Endothelial cell (in vitro differentiated cells): Measurements from ENCODE around the gene SLC31A1. TPM values are rescaled to one million over a fixed set of nuclear protein-coding genes. Genes with fewer than 3 reads are reported as not detected.
"Not testable (repeated sequence)": the region's sequence is repeated elsewhere in the genome, so short reads cannot be mapped to it uniquely, and the experiment has no call there.

Source experiments
- DNase-seq: peaks from one replicate; pipeline ENCODE4 v3.0.0; 2021; ENCODE audit warnings: low spot score
- H3K27ac Mint-ChIP-seq: one replicate; pipeline ENCODE4 v1.8.0; 2021; ENCODE audit warnings: mixed read lengths, inconsistent platforms; ENCODE audit not compliant: unreplicated experiment
- H3K27me3 Mint-ChIP-seq: one replicate; pipeline ENCODE4 v1.8.0; 2021; ENCODE audit warnings: mild to moderate bottlenecking, moderate library complexity, mixed read lengths, inconsistent platforms; ENCODE audit not compliant: unreplicated experiment
- H3K36me3 Mint-ChIP-seq: one replicate; pipeline ENCODE4 v1.8.0; 2021; ENCODE audit warnings: mild to moderate bottlenecking, low read depth, mixed read lengths, inconsistent platforms; ENCODE audit not compliant: unreplicated experiment
- H3K4me1 Mint-ChIP-seq: one replicate; pipeline ENCODE4 v1.8.0; 2021; ENCODE audit warnings: mild to moderate bottlenecking, mixed read lengths, inconsistent platforms; ENCODE audit not compliant: unreplicated experiment
- H3K4me3 Mint-ChIP-seq: one replicate; pipeline ENCODE4 v1.8.0; 2021; ENCODE audit warnings: mild to moderate bottlenecking, mixed read lengths, inconsistent platforms; ENCODE audit not compliant: unreplicated experiment
- H3K9me3 Mint-ChIP-seq: one replicate; pipeline ENCODE4 v1.8.0; 2021; ENCODE audit warnings: mixed read lengths, inconsistent platforms; ENCODE audit not compliant: unreplicated experiment
- total RNA-seq: library from RNA; stranded (reverse); fragmentation: NEBNext Ultra II Directional; extraction: Animal tissue kit (Norgen Biotek cat#: 25700); gene quantifications from one replicate; pipeline ENCODE4 v1.2.1, GENCODE V29; 2021; ENCODE audit not compliant: unreplicated experiment
- TF ChIP-seq, protein P1 (sequence below): fragments of 200-600 bp; sonication (generic); IDR thresholded peaks from one replicate; pipeline ENCODE4 v1.5.0; 2021; ENCODE audit warnings: antibody characterized with exemption; ENCODE audit not compliant: unreplicated experiment

The SLC31A1 gene
- total RNA-seq, 1 donor from 2014 or later = 23.2 TPM

DNA sequence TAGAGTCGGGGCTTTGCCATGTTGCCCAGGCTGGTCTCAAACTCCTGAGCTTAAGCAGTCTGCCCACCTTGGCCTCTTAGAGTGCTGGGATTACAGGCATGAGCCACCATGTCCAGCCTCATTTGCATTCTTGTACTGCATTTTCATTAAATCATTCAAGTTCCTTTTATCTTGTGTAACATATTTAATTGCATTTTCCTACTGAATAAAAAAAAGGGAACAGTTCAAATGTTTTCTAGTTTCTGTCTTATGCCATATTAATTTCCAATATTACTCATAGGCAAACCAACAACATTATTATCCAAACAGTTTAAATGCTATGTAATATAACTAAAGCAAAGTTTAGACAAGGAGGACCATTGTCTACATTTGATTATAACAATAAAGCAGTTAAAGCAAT is 6.1 kb downstream of the SLC31A1 start:
- no peak overlapping the region for H3K4me3 Mint-ChIP-seq
- H3K27ac Mint-ChIP-seq = no peak overlapping the region
- H3K4me1 Mint-ChIP-seq = peaks cover 20% of the 10 kb centered on the region
- TF ChIP-seq, protein P1, sequence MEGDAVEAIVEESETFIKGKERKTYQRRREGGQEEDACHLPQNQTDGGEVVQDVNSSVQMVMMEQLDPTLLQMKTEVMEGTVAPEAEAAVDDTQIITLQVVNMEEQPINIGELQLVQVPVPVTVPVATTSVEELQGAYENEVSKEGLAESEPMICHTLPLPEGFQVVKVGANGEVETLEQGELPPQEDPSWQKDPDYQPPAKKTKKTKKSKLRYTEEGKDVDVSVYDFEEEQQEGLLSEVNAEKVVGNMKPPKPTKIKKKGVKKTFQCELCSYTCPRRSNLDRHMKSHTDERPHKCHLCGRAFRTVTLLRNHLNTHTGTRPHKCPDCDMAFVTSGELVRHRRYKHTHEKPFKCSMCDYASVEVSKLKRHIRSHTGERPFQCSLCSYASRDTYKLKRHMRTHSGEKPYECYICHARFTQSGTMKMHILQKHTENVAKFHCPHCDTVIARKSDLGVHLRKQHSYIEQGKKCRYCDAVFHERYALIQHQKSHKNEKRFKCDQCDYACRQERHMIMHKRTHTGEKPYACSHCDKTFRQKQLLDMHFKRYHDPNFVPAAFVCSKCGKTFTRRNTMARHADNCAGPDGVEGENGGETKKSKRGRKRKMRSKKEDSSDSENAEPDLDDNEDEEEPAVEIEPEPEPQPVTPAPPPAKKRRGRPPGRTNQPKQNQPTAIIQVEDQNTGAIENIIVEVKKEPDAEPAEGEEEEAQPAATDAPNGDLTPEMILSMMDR = no peak
- no peaks in the 10 kb centered on the region for H3K27me3 Mint-ChIP-seq
- H3K9me3 Mint-ChIP-seq = no peaks in the 10 kb centered on the region
- no peak for DNase-seq
- no peaks in the 10 kb centered on the region for H3K36me3 Mint-ChIP-seq

DNA sequence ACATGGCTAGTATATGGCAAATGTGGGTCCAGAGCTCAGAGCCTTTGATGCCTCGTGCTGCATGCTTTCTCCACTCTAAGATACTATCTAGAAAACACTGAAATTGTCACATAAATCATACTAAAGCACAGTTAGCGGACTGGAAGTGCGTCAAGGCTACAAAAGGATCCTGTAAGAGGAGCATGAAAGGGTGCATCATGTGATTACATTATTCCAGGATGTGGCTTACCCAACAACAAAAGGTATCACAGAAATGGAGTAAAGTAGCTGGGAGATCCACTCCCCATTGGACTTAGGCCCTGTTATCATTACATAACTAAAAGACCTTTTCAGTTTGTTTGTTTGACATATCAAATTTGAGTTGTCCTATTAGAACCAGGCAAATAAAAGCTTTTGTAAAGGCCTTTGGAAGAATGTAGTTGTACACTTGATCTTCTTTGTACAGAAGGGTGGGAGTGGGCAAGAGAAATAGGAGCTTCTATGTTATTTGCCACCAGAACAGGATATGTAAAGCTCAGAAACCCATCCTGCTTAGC is 6.9 kb downstream of the SLC31A1 start:
- Mint-ChIP-seq H3K27ac (peak overlapping the region; percentile 62), H3K36me3 (no peaks in the 10 kb centered on the region), H3K4me1 (peaks cover 24% of the 10 kb centered on the region), H3K27me3 (no peaks in the 10 kb centered on the region), H3K9me3 (no peaks in the 10 kb centered on the region), H3K4me3 (no peak overlapping the region)
- no peak for DNase-seq
- TF ChIP-seq, protein P1 = no peak

DNA sequence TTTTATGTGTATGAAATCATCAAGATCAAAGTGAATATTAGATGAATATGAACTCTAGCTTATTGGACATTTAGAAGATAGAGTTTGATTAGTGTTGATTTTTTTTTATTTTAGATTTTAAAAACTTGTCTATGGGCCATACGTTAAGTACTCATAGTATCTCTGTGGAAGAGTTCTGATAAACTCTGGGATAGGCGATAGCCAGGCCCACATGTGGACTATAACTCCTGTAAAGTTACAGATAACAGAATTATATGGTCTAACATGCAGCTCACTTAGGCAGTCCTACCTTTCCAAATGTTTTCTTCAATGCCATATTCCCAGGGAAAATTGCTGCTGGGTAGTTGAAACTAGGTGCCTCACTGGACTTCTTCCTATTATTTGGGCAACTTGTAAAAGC is 10.4 kb downstream of the SLC31A1 start:
- H3K36me3 Mint-ChIP-seq = no peaks in the 10 kb centered on the region
- TF ChIP-seq, protein P1 = no peak
- H3K9me3 Mint-ChIP-seq = no peaks in the 10 kb centered on the region
- peaks cover 32% of the 10 kb centered on the region for H3K4me1 Mint-ChIP-seq
- DNase-seq = no peak
- no peak overlapping the region for H3K27ac Mint-ChIP-seq
- H3K27me3 Mint-ChIP-seq = no peaks in the 10 kb centered on the region
- no peak overlapping the region for H3K4me3 Mint-ChIP-seq

GRCh38 chr9:113235701-113236255 is 14.4 kb downstream of the SLC31A1 start:
- H3K27me3 Mint-ChIP-seq, DNase-seq, H3K4me3 Mint-ChIP-seq, H3K27ac Mint-ChIP-seq, H3K36me3 Mint-ChIP-seq, H3K9me3 Mint-ChIP-seq: not testable (repeated sequence)
- H3K4me1 Mint-ChIP-seq = peaks cover 24% of the 10 kb centered on the region

DNA sequence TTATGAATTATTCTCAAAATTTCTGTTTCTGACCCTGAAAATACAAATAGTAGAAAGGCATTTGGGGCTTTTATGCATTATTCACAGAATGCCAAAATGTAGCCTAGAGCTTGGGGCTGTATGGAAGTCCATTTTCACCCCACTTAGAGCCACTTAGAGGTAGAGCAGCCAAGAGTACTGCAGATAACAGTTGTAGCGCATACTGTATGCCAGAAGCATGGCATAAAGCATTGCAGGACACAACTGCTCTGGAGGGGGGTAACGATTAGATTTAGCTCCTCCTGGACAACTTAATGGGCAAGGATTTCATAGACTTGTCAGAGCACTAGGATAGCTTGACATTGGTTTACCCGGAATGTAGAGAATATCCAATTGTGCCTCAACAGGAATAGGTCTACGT is 15.7 kb downstream of the SLC31A1 start:
- no peak for DNase-seq
- no peaks in the 10 kb centered on the region for H3K36me3 Mint-ChIP-seq
- peaks cover 18% of the 10 kb centered on the region for H3K4me1 Mint-ChIP-seq
- no peak overlapping the region for H3K27ac Mint-ChIP-seq
- no peak overlapping the region for H3K4me3 Mint-ChIP-seq
- no peaks in the 10 kb centered on the region for H3K27me3 Mint-ChIP-seq
- TF ChIP-seq, protein P1 = no peak
- no peaks in the 10 kb centered on the region for H3K9me3 Mint-ChIP-seq
